Measurements from ENCODE around the gene CNTNAP2.
"Not testable (repeated sequence)": the region's sequence is repeated elsewhere in the genome, so short reads cannot be mapped to it uniquely, and the experiment has no call there.

CNTNAP2 gene

DNA sequence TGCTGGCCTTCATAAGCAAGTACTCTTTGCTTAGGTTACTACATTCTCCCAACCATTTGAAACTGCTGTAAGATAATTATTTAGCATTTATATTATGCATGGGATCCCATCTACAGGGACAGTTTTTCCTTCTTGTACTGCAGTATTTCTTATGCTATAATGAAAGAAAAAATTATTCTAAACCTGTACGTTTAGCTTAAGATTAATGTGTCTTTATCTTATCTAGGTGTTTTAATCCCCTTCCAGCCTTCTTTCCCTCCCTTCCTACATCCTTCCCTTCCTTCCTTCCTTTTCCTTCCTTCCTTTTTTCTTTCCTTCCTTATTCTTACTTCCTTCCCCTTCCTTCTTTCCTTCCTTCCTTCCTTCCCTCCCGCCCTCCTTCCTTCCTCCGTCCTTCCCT, 778.3 kb downstream of the CNTNAP2 start:
- no peaks in the 10 kb centered on the region for H3K27me3 ChIP-seq (ENCODE audit: insufficient read depth, insufficient read length)
- no peak for DNase-seq (ENCODE audit: low read depth, low spot score)
- no peaks in the 10 kb centered on the region for H3K36me3 ChIP-seq (ENCODE audit: insufficient read depth, insufficient read length, low read length)
- TF ChIP-seq ZNF274 (IDR thresholded peaks at IDR 0.05; ENCODE audit: low read depth, low read length) (no peak), SUZ12 (IDR thresholded peaks at IDR 0.05; ENCODE audit: extremely low read depth, insufficient read depth, insufficient read length) (no peak), YY1 (IDR thresholded peaks at IDR 0.05; ENCODE audit: insufficient read depth, insufficient read length) (no peak)
- H3K4me1 ChIP-seq (ENCODE audit: insufficient read depth, insufficient read length): no peaks in the 10 kb centered on the region
- no peak overlapping the region for H3K4me3 ChIP-seq (ENCODE audit: insufficient read length, low read depth)
- H3K9ac ChIP-seq (ENCODE audit: insufficient read length, low read depth): no peak overlapping the region
- no peaks in the 10 kb centered on the region for H3K9me3 ChIP-seq (ENCODE audit: insufficient read depth, low read length)

DNA sequence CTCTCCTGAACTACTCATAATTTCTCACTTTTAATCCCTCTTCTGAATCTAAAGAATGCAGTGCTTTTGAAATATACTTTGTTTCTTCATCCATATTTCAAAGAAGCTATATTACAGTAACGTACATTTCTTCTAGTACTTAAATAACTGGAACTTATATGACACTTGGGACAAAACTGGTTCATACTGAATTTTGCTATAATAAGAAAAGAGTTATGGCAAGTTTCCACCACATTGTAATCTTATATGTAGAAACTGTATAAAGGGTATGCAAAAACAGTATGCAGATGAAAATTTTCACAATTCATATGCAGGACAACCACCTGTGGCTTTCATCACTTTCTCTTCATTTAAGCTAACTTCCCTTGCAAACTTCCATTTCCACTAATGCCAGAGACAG, 785.7 kb downstream of the CNTNAP2 start:
- H3K4me1 ChIP-seq (ENCODE audit: insufficient read depth, insufficient read length): no peaks in the 10 kb centered on the region
- TF ChIP-seq YY1 (IDR thresholded peaks at IDR 0.05; ENCODE audit: insufficient read depth, insufficient read length) (no peak), SUZ12 (IDR thresholded peaks at IDR 0.05; ENCODE audit: extremely low read depth, insufficient read depth, insufficient read length) (no peak), ZNF274 (IDR thresholded peaks at IDR 0.05; ENCODE audit: low read depth, low read length) (no peak)
- H3K9me3 ChIP-seq (ENCODE audit: insufficient read depth, low read length): peaks cover 4% of the 10 kb centered on the region; the same call in 1 of the 2 replicates
- no peak overlapping the region for H3K4me3 ChIP-seq (ENCODE audit: insufficient read length, low read depth)
- no peak for DNase-seq (ENCODE audit: low read depth, low spot score)
- no peaks in the 10 kb centered on the region for H3K36me3 ChIP-seq (ENCODE audit: insufficient read depth, insufficient read length, low read length)
- H3K9ac ChIP-seq (ENCODE audit: insufficient read length, low read depth): no peak overlapping the region
- H3K27me3 ChIP-seq (ENCODE audit: insufficient read depth, insufficient read length): no peaks in the 10 kb centered on the region

DNA sequence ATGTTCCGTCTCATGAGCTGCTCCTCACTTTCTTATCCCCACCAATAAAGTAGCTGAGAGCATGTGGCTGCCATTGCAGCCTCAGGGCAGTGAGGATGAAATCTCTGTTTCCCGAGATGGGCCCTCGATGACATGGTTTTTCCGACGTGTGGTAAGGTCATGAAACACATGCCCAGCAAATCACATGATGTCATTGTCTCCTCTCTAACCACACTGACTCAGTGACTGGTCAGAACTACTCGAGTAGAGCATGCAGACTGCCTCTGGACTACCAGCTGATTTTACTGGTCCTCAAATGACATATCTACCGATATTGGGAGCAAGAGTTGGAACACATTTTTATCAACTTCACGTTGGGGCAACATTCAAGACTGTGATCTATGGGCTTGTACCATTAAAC, 786.1 kb downstream of the CNTNAP2 start:
- no peak overlapping the region for H3K9ac ChIP-seq (ENCODE audit: insufficient read length, low read depth)
- no peak for DNase-seq (ENCODE audit: low read depth, low spot score)
- H3K4me1 ChIP-seq (ENCODE audit: insufficient read depth, insufficient read length): no peaks in the 10 kb centered on the region
- TF ChIP-seq SUZ12 (IDR thresholded peaks at IDR 0.05; ENCODE audit: extremely low read depth, insufficient read depth, insufficient read length) (no peak), YY1 (IDR thresholded peaks at IDR 0.05; ENCODE audit: insufficient read depth, insufficient read length) (no peak), ZNF274 (IDR thresholded peaks at IDR 0.05; ENCODE audit: low read depth, low read length) (no peak)
- no peaks in the 10 kb centered on the region for H3K36me3 ChIP-seq (ENCODE audit: insufficient read depth, insufficient read length, low read length)
- H3K9me3 ChIP-seq (ENCODE audit: insufficient read depth, low read length): peaks cover 4% of the 10 kb centered on the region; the same call in 1 of the 2 replicates
- no peak overlapping the region for H3K4me3 ChIP-seq (ENCODE audit: insufficient read length, low read depth)
- no peaks in the 10 kb centered on the region for H3K27me3 ChIP-seq (ENCODE audit: insufficient read depth, insufficient read length)

DNA sequence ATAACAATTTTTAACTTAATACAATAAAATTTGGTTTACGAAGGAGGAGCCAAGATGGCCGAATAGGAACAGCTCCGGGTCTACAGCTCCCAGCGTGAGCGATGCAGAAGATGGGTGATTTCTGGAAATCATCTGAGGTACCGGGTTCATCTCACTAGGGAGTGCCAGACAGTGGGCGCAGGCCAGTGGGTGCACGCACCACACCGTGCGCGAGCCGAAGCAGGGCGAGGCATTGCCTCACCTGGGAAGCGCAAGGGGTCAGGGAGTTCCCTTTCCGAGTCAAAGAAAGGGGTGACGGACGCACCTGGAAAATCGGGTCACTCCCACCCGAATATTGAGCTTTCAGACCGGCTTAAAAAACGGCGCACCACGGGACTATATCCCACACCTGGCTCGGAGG, 789.1 kb downstream of the CNTNAP2 start:
- H3K9me3 ChIP-seq (ENCODE audit: insufficient read depth, low read length); H3K9ac ChIP-seq (ENCODE audit: insufficient read length, low read depth); H3K4me3 ChIP-seq (ENCODE audit: insufficient read length, low read depth); H3K36me3 ChIP-seq (ENCODE audit: insufficient read depth, insufficient read length, low read length); DNase-seq (ENCODE audit: low read depth, low spot score); H3K27me3 ChIP-seq (ENCODE audit: insufficient read depth, insufficient read length); H3K4me1 ChIP-seq (ENCODE audit: insufficient read depth, insufficient read length): not testable (repeated sequence)

DNA sequence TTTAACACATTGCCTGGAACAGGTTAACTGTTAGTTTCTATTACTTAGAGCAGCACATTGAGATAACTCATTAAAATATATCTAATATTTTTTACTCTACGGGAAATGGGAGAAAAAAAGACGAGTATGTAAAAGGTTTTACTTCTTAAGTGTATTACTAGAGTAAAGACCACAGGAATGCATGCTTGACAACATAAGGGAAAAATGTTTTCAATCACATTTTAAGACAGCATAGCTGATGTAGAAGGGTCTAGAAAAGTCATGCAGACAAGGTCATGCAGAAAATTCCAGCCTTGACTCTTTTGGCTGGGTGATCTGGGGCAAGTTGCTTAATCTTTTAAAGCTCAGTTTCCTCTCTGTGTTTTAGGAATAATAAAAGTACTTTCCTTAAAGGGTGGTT, 806.2 kb downstream of the CNTNAP2 start:
- Histone ChIP-seq H3K9me3 (ENCODE audit: insufficient read depth, low read length) (no peaks in the 10 kb centered on the region), H3K4me3 (ENCODE audit: insufficient read length, low read depth) (no peak overlapping the region), H3K27me3 (ENCODE audit: insufficient read depth, insufficient read length) (no peaks in the 10 kb centered on the region), H3K4me1 (ENCODE audit: insufficient read depth, insufficient read length) (no peaks in the 10 kb centered on the region), H3K9ac (ENCODE audit: insufficient read length, low read depth) (no peak overlapping the region), H3K36me3 (ENCODE audit: insufficient read depth, insufficient read length, low read length) (no peaks in the 10 kb centered on the region)
- TF ChIP-seq SUZ12 (IDR thresholded peaks at IDR 0.05; ENCODE audit: extremely low read depth, insufficient read depth, insufficient read length) (no peak), YY1 (IDR thresholded peaks at IDR 0.05; ENCODE audit: insufficient read depth, insufficient read length) (no peak), ZNF274 (IDR thresholded peaks at IDR 0.05; ENCODE audit: low read depth, low read length) (no peak)
- DNase-seq (ENCODE audit: low read depth, low spot score): no peak

DNA sequence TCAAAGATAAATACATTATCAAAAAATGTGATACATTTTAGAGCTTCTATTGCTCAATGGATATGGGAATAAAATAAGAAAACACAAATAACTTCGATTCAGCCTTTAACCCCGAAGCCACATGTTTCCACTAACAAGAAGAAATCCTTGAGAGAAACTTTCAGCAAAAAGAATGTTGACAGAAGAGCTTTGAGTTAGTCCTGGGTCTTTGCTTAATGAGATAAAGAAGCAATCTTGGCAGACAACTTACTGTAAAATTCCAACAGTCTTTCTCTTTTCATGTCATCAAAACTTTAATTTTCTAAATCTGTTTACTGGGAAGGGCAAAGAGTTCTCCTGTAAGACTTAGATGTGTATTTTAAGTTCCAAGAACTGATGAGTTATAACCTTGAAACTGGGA, 810.2 kb downstream of the CNTNAP2 start:
- DNase-seq (ENCODE audit: low read depth, low spot score): no peak

DNA sequence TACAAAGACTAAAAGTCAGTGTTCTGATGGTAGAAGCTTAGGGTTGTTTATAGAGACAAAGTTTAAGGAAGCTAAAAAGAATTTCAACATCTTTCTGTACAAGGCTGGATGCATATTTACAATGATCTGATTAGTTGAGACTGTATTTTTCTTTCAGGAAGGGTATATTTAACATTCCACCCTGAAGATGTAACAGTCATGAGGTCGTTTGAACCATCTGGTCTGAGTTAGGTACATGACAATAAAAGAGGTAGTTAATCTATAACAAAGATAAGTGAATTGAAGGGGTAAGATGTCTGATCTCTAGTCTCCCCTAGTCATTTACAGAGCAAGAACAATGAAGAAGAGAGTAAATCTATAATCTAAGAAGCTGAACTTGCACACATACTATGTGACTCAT, 821.2 kb downstream of the CNTNAP2 start:
- no peak for TF ChIP-seq ZNF274 (IDR thresholded peaks at IDR 0.05; ENCODE audit: low read depth, low read length)
- TF ChIP-seq SUZ12 (IDR thresholded peaks at IDR 0.05; ENCODE audit: extremely low read depth, insufficient read depth, insufficient read length): no peak
- TF ChIP-seq YY1 (IDR thresholded peaks at IDR 0.05; ENCODE audit: insufficient read depth, insufficient read length): no peak
- no peak for DNase-seq (ENCODE audit: low read depth, low spot score)
- Histone ChIP-seq H3K9me3 (ENCODE audit: insufficient read depth, low read length) (no peaks in the 10 kb centered on the region), H3K4me3 (ENCODE audit: insufficient read length, low read depth) (no peak overlapping the region), H3K4me1 (ENCODE audit: insufficient read depth, insufficient read length) (no peaks in the 10 kb centered on the region), H3K9ac (ENCODE audit: insufficient read length, low read depth) (no peak overlapping the region), H3K27me3 (ENCODE audit: insufficient read depth, insufficient read length) (no peaks in the 10 kb centered on the region), H3K36me3 (ENCODE audit: insufficient read depth, insufficient read length, low read length) (no peaks in the 10 kb centered on the region)

More for the DNA sequence above, 810.2 kb downstream of the CNTNAP2 start:
- Histone ChIP-seq H3K4me3 (ENCODE audit: insufficient read length, low read depth) (no peak overlapping the region), H3K9me3 (ENCODE audit: insufficient read depth, low read length) (no peaks in the 10 kb centered on the region), H3K9ac (ENCODE audit: insufficient read length, low read depth) (no peak overlapping the region), H3K4me1 (ENCODE audit: insufficient read depth, insufficient read length) (no peaks in the 10 kb centered on the region), H3K27me3 (ENCODE audit: insufficient read depth, insufficient read length) (no peaks in the 10 kb centered on the region), H3K36me3 (ENCODE audit: insufficient read depth, insufficient read length, low read length) (no peaks in the 10 kb centered on the region)
- no peak for TF ChIP-seq YY1 (IDR thresholded peaks at IDR 0.05; ENCODE audit: insufficient read depth, insufficient read length)
- TF ChIP-seq SUZ12 (IDR thresholded peaks at IDR 0.05; ENCODE audit: extremely low read depth, insufficient read depth, insufficient read length): no peak

- Histone ChIP-seq H3K9me3 (ENCODE audit: insufficient read depth, low read length) (no peaks in the 10 kb centered on the region), H3K4me1 (ENCODE audit: insufficient read depth, insufficient read length) (no peaks in the 10 kb centered on the region), H3K4me3 (ENCODE audit: insufficient read length, low read depth) (no peak overlapping the region), H3K36me3 (ENCODE audit: insufficient read depth, insufficient read length, low read length) (no peaks in the 10 kb centered on the region), H3K9ac (ENCODE audit: insufficient read length, low read depth) (no peak overlapping the region), H3K27me3 (ENCODE audit: insufficient read depth, insufficient read length) (no peaks in the 10 kb centered on the region)
- TF ChIP-seq ZNF274 (IDR thresholded peaks at IDR 0.05; ENCODE audit: low read depth, low read length) (no peak), SUZ12 (IDR thresholded peaks at IDR 0.05; ENCODE audit: extremely low read depth, insufficient read depth, insufficient read length) (no peak), YY1 (IDR thresholded peaks at IDR 0.05; ENCODE audit: insufficient read depth, insufficient read length) (no peak)
- no peak for DNase-seq (ENCODE audit: low read depth, low spot score)
These were observed 826.9 kb downstream of the CNTNAP2 start for GRCh38 chr7:146943483-146943882.
